ENCODE results near the gene RASAL3.

RASAL3 gene

GRCh38 chr19:15448778-15449619, 15.3 kb downstream of the RASAL3 start:
- no peak for DNase-seq

GRCh38 chr19:15448044-15448777, 16.1 kb downstream of the RASAL3 start:
- no peak for DNase-seq

GRCh38 chr19:15447057-15447456, 17.3 kb downstream of the RASAL3 start:
- DNase-seq = no peak

- no peak for DNase-seq
These were observed 18.5 kb downstream of the RASAL3 start for GRCh38 chr19:15445807-15446376.

- DNase-seq = no peak
These were observed 19.1 kb downstream of the RASAL3 start for GRCh38 chr19:15445227-15445605.

- no peak for DNase-seq
These were observed 19.7 kb downstream of the RASAL3 start for GRCh38 chr19:15444505-15445226.

- no peak for DNase-seq
These were observed 20.5 kb downstream of the RASAL3 start for GRCh38 chr19:15443838-15444237.

- no peak for DNase-seq
These were observed 21.0 kb downstream of the RASAL3 start for GRCh38 chr19:15443325-15443724.

- DNase-seq = no peak
These were observed 22.0 kb downstream of the RASAL3 start for GRCh38 chr19:15442142-15442920.

- DNase-seq = no peak
These were observed 23.0 kb downstream of the RASAL3 start for GRCh38 chr19:15441317-15441716.

GRCh38 chr19:15439821-15440641, 24.3 kb downstream of the RASAL3 start:
- DNase-seq = no peak

GRCh38 chr19:15439078-15439799, 25.1 kb downstream of the RASAL3 start:
- DNase-seq = no peak

GRCh38 chr19:15438577-15438976, 25.8 kb downstream of the RASAL3 start:
- DNase-seq = no peak

- no peak for DNase-seq
These were observed 26.2 kb downstream of the RASAL3 start for GRCh38 chr19:15438124-15438496.

GRCh38 chr19:15437355-15438123, 26.8 kb downstream of the RASAL3 start:
- DNase-seq = no peak

GRCh38 chr19:15436826-15437110, 27.6 kb downstream of the RASAL3 start:
- no peak for DNase-seq

- no peak for DNase-seq
These were observed 28.1 kb downstream of the RASAL3 start for GRCh38 chr19:15436012-15436825.

GRCh38 chr19:15433519-15434069, 30.8 kb downstream of the RASAL3 start:
- no peak for DNase-seq
